ENCODE results near the gene PHACTR1. TPM values are rescaled to one million over a fixed set of nuclear protein-coding genes. Genes with fewer than 3 reads are reported as not detected.

PHACTR1 gene
- total and polyA plus RNA-seq, 8 donors = 1.4 to 12.4 (median 9.3) TPM

- DNase-seq (no peak), ATAC-seq (no peak), FAIRE-seq (no peak)
- H3K4me3 ChIP-seq = no peak overlapping the region
- no peaks in the 10 kb centered on the region for H3K4me1 ChIP-seq
- intact Hi-C loops (cut with DNase I) = no loop called here
- no peak for TF ChIP-seq CTCF (IDR thresholded peaks at IDR 0.05)
- H3K36me3 ChIP-seq = no peaks in the 10 kb centered on the region
- whole genome bisulfite sequencing, 2 donors = 59 to 65% methylated on average over 7 of the region's 7 CpGs
- H3K27me3 ChIP-seq = no peaks in the 10 kb centered on the region
- no peaks in the 10 kb centered on the region for H3K9me3 ChIP-seq
- H3K27ac ChIP-seq = no peak overlapping the region
These were observed 88.5 kb downstream of the PHACTR1 start for GRCh38 chr6:12804952-12805645.

GRCh38 chr6:12806136-12806535 is 89.6 kb downstream of the PHACTR1 start:
- Histone ChIP-seq H3K36me3 (no peaks in the 10 kb centered on the region), H3K4me3 (no peak overlapping the region), H3K4me1 (no peaks in the 10 kb centered on the region), H3K9me3 (no peaks in the 10 kb centered on the region), H3K27me3 (no peaks in the 10 kb centered on the region), H3K27ac (no peak overlapping the region)
- no peak for FAIRE-seq
- intact Hi-C loops (cut with DNase I) = no loop called here
- whole genome bisulfite sequencing, 2 donors = 60 to 61% methylated on average over 4 of the region's 4 CpGs
- DNase-seq = no peak
- TF ChIP-seq CTCF (IDR thresholded peaks at IDR 0.05) = no peak
- ATAC-seq = no peak

GRCh38 chr6:12806796-12807195 is 90.2 kb downstream of the PHACTR1 start:
- no peak for TF ChIP-seq CTCF (IDR thresholded peaks at IDR 0.05)
- DNase-seq (no peak), ATAC-seq (no peak), FAIRE-seq (no peak)
- Histone ChIP-seq H3K4me1 (no peaks in the 10 kb centered on the region), H3K27me3 (no peaks in the 10 kb centered on the region), H3K36me3 (no peaks in the 10 kb centered on the region), H3K27ac (no peak overlapping the region), H3K4me3 (no peak overlapping the region), H3K9me3 (no peaks in the 10 kb centered on the region)
- intact Hi-C loops (cut with DNase I) = no loop called here
- 53 to 63% methylated on average over 1 of the region's 1 CpG for WGBS, 2 donors

- Histone ChIP-seq H3K4me1 (no peaks in the 10 kb centered on the region), H3K36me3 (no peaks in the 10 kb centered on the region), H3K9me3 (no peaks in the 10 kb centered on the region), H3K27ac (no peak overlapping the region), H3K4me3 (no peak overlapping the region), H3K27me3 (no peaks in the 10 kb centered on the region)
- 67 to 75% methylated on average over 8 of the region's 8 CpGs for WGBS, 2 donors
- no peak for TF ChIP-seq CTCF (IDR thresholded peaks at IDR 0.05)
- no peak for ATAC-seq
- FAIRE-seq = no peak
- intact Hi-C loops (cut with DNase I) = no loop called here
- DNase-seq = no peak
These were observed 95.0 kb downstream of the PHACTR1 start for GRCh38 chr6:12811519-12811918.

GRCh38 chr6:12813321-12813720 is 96.8 kb downstream of the PHACTR1 start:
- FAIRE-seq (no peak), ATAC-seq (no peak), DNase-seq (no peak)
- no peaks in the 10 kb centered on the region for H3K9me3 ChIP-seq
- no peak overlapping the region for H3K4me3 ChIP-seq
- no peak for TF ChIP-seq CTCF (IDR thresholded peaks at IDR 0.05)
- no peaks in the 10 kb centered on the region for H3K36me3 ChIP-seq
- H3K27me3 ChIP-seq = no peaks in the 10 kb centered on the region
- WGBS, 2 donors = 82 to 88% methylated on average over 2 of the region's 2 CpGs
- H3K4me1 ChIP-seq = no peaks in the 10 kb centered on the region
- intact Hi-C loops (cut with DNase I) = no loop called here
- H3K27ac ChIP-seq = no peak overlapping the region

Measured in pancreas (tissue), 10 donors.